ENCODE measurements around the gene ODF2. TPM values are rescaled to one million over a fixed set of nuclear protein-coding genes. Genes with fewer than 3 reads are reported as not detected.

ODF2 gene
- total RNA-seq, 4 donors from 2014 or later = 13.2 to 62.3 (median 19.8) TPM

DNA sequence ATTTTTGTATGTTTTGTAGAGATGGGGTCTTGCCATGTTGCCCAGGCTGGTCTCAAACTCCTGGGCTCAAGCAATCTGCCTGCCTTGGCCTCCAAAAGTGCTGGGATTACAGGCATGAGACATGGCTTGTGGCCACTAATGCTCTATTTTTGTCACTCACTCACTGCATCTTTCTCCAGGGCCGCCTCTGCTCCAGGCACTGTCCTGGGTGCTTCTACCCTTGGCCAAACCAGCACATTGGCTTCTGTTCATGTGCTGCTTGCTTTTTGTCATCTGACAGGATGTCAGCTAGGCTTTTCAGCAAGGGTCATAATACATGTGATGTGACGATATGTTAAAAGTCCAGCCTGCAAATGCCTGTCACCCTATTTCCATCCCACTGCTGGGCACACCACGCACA is 3.2 kb downstream of the ODF2 start:
- H3K27me3 ChIP-seq = no peaks in the 10 kb centered on the region
- no peaks in the 10 kb centered on the region for H3K9me3 ChIP-seq
- H3K36me3 ChIP-seq = peaks cover 0 to 21% (median 6%) of the 10 kb centered on the region in 4 donors
- no peak overlapping the region for H3K27ac ChIP-seq
- intact Hi-C loops (cut with DNase I; ENCODE audit: low total_unique reads) = no loop called here
- no peak overlapping the region for H3K4me3 ChIP-seq
- TF ChIP-seq POLR2AphosphoS5 (IDR thresholded peaks at IDR 0.05) (no peak), EP300 (IDR thresholded peaks at IDR 0.05; ENCODE audit: low read depth) (no peak), POLR2A (IDR thresholded peaks at IDR 0.05) (no peak)
- TF ChIP-seq, protein P1, sequence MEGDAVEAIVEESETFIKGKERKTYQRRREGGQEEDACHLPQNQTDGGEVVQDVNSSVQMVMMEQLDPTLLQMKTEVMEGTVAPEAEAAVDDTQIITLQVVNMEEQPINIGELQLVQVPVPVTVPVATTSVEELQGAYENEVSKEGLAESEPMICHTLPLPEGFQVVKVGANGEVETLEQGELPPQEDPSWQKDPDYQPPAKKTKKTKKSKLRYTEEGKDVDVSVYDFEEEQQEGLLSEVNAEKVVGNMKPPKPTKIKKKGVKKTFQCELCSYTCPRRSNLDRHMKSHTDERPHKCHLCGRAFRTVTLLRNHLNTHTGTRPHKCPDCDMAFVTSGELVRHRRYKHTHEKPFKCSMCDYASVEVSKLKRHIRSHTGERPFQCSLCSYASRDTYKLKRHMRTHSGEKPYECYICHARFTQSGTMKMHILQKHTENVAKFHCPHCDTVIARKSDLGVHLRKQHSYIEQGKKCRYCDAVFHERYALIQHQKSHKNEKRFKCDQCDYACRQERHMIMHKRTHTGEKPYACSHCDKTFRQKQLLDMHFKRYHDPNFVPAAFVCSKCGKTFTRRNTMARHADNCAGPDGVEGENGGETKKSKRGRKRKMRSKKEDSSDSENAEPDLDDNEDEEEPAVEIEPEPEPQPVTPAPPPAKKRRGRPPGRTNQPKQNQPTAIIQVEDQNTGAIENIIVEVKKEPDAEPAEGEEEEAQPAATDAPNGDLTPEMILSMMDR (IDR thresholded peaks at IDR 0.05) = no peak
- in situ Hi-C loops (cut with MboI; ENCODE audit: low pct_ligation_motif_present in 1 of 4, low pct_unique_long_range_greater_than_20kb in 1 of 4, low sequenced_read_pairs in 3 of 4) = no loop called here
- DNase-seq = no peak
- H3K4me1 ChIP-seq = peaks cover 0 to 11% (median 9%) of the 10 kb centered on the region in 4 donors
- 80 to 95% methylated on average over 1 to 3 of the region's 3 CpGs for WGBS, 2 donors (ENCODE audit: low coverage in 1 of 2)

DNA sequence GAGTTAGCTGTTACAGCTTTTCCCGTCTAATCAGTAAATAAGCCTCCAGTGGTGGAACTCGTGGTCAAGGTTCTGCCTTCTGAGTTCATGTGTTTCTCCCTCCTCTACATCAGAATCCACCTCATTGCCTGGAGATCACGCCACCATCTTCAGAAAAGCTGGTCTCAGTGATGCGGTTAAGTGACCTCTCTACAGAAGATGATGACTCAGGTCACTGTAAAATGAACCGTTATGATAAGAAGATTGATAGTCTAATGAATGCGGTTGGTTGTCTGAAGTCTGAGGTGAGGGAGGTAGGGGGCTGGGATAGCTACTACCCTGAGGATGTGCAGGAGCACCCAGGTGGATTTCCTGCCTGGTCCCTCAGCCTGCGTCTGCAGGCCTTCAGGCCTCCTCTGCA is 13.3 kb downstream of the ODF2 start:
- in situ Hi-C loops (cut with MboI; ENCODE audit: low pct_ligation_motif_present in 1 of 4, low pct_unique_long_range_greater_than_20kb in 1 of 4, low sequenced_read_pairs in 3 of 4) = no loop called here
- intact Hi-C loops (cut with DNase I; ENCODE audit: low total_unique reads) = no loop called here
- no peak overlapping the region for H3K27ac ChIP-seq
- peaks cover 0 to 3% (median 0%) of the 10 kb centered on the region in 4 donors for H3K4me1 ChIP-seq
- no peak for TF ChIP-seq POLR2AphosphoS5 (IDR thresholded peaks at IDR 0.05)
- peaks cover 0 to 8% (median 0%) of the 10 kb centered on the region in 4 donors for H3K36me3 ChIP-seq
- no peak overlapping the region for H3K4me3 ChIP-seq
- H3K9me3 ChIP-seq = no peaks in the 10 kb centered on the region
- WGBS, 2 donors (ENCODE audit: low coverage in 1 of 2) = 90 to 94% methylated on average over 2 to 7 of the region's 7 CpGs
- DNase-seq = no peak
- no peaks in the 10 kb centered on the region for H3K27me3 ChIP-seq

DNA sequence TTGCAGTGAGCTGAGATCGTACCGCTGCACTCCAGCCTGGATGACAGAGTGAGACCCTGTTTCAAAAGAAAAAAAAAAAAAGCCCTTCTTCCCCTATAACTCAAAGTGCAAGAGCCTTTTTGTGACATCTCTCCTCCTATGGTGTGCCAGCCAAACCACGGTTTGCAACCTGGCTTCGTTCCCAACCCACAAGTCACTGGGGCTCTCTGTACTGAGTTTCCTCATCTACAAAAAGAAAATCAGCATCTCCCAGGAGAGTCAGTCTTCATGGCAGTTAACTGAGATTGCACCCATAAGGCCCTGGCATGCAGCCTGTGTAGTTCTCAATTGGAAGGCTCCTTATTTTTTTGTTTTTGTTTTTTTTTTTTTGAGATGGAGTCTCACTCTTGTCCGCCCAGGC is 14.8 kb downstream of the ODF2 start:
- in situ Hi-C loops (cut with MboI; ENCODE audit: low pct_ligation_motif_present in 1 of 4, low pct_unique_long_range_greater_than_20kb in 1 of 4, low sequenced_read_pairs in 3 of 4) (no loop called here), intact Hi-C loops (cut with DNase I; ENCODE audit: low total_unique reads) (no loop called here)
- TF ChIP-seq POLR2AphosphoS5 (IDR thresholded peaks at IDR 0.05) = no peak
- TF ChIP-seq EP300 (IDR thresholded peaks at IDR 0.05; ENCODE audit: low read depth) = no peak
- no peak for TF ChIP-seq POLR2A (IDR thresholded peaks at IDR 0.05)
- TF ChIP-seq, protein P1 (IDR thresholded peaks at IDR 0.05) = no peak
- H3K27ac ChIP-seq = no peak overlapping the region
- no peaks in the 10 kb centered on the region for H3K9me3 ChIP-seq
- no peaks in the 10 kb centered on the region for H3K27me3 ChIP-seq
- peaks cover 0 to 3% (median 0%) of the 10 kb centered on the region in 4 donors for H3K4me1 ChIP-seq
- no peak overlapping the region for H3K4me3 ChIP-seq
- WGBS, 2 donors (ENCODE audit: low coverage in 1 of 2) = 79 to 100% methylated on average over 1 to 5 of the region's 5 CpGs
- peaks cover 0 to 3% (median 1%) of the 10 kb centered on the region in 4 donors for H3K36me3 ChIP-seq
- DNase-seq = no peak

DNA sequence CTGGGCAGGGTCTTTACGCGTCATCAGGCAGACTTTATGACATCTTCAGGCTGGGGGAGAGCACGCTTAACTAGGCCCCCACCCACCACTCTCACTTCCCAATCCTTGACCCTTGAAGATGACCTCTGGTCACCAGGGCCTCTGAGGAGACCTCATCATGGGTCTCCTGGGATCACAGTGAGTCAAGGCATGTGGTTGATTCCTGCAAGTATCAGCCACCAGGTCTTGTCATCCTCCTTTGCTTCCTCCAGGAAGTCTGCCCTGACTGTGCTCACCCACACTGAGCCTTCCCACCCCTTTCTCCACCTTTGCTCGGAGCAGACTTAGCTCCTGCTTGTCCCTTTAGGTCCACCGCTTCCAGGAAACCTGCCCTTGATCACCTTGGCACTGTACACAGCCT is 17.3 kb downstream of the ODF2 start:
- Histone ChIP-seq H3K27ac (no peak overlapping the region), H3K4me3 (no peak overlapping the region), H3K4me1 (peaks cover 0 to 3% (median 0%) of the 10 kb centered on the region in 4 donors), H3K27me3 (no peaks in the 10 kb centered on the region), H3K9me3 (no peaks in the 10 kb centered on the region), H3K36me3 (peaks cover 0 to 10% (median 2%) of the 10 kb centered on the region in 4 donors)
- TF ChIP-seq POLR2A (IDR thresholded peaks at IDR 0.05) (no peak), POLR2AphosphoS5 (IDR thresholded peaks at IDR 0.05) (no peak), EP300 (IDR thresholded peaks at IDR 0.05; ENCODE audit: low read depth) (no peak)
- TF ChIP-seq, protein P1 (IDR thresholded peaks at IDR 0.05) = no peak
- no peak for DNase-seq
- intact Hi-C loops (cut with DNase I; ENCODE audit: low total_unique reads) = no loop called here
- WGBS, 2 donors (ENCODE audit: low coverage in 1 of 2) = 99% methylated on average over 5 of the region's 5 CpGs; no CpG with 5 or more reads in 1 of the 2 donors
- in situ Hi-C loops (cut with MboI; ENCODE audit: low pct_ligation_motif_present in 1 of 4, low pct_unique_long_range_greater_than_20kb in 1 of 4, low sequenced_read_pairs in 3 of 4) = no loop called here

DNA sequence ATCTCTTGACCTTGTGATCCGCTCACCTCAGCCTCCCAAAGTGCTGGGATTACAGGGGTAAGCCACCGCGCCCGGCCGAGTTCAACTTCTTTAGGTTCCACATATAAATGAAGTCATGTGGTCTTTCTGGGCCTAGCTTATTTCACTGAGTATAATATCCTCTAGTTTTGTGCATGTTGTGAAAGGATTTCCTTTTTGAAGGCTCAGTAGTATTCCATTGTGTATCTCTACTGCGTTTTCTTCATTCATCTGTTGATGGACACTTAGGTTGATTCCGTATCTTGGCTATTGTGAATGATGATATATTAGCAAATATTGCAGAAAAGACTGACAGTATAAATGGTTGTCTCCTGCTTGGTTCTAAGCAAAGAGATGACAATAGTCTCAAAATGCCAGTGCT is 20.1 kb downstream of the ODF2 start:
- TF ChIP-seq EP300 (IDR thresholded peaks at IDR 0.05; ENCODE audit: low read depth) (no peak), POLR2AphosphoS5 (IDR thresholded peaks at IDR 0.05) (no peak), POLR2A (IDR thresholded peaks at IDR 0.05) (no peak)
- TF ChIP-seq, protein P1 (IDR thresholded peaks at IDR 0.05) = no peak
- 100% methylated on average over 2 to 7 of the region's 7 CpGs for WGBS, 2 donors (ENCODE audit: low coverage in 1 of 2)
- no peaks in the 10 kb centered on the region for H3K27me3 ChIP-seq
- in situ Hi-C loops (cut with MboI; ENCODE audit: low pct_ligation_motif_present in 1 of 4, low pct_unique_long_range_greater_than_20kb in 1 of 4, low sequenced_read_pairs in 3 of 4) = no loop called here
- peaks cover 0 to 10% (median 5%) of the 10 kb centered on the region in 4 donors for H3K36me3 ChIP-seq
- no peak overlapping the region for H3K27ac ChIP-seq
- H3K4me1 ChIP-seq = no peaks in the 10 kb centered on the region
- H3K4me3 ChIP-seq = no peak overlapping the region
- no peaks in the 10 kb centered on the region for H3K9me3 ChIP-seq
- intact Hi-C loops (cut with DNase I; ENCODE audit: low total_unique reads) = no loop called here
- no peak for DNase-seq
